Activated T-helper 1 cell treated with Interleukin-2 at 50 U/mL for 16 hours (primary cell): ENCODE data around the gene ROGDI.
"Not testable (repeated sequence)": the region's sequence is repeated elsewhere in the genome, so short reads cannot be mapped to it uniquely, and the experiment has no call there.

Experiments used
- DNase-seq: peaks from one replicate; pipeline ENCODE4 v3.0.0-alpha.2; 2020; ENCODE audit warnings: low read depth

ROGDI gene

DNA sequence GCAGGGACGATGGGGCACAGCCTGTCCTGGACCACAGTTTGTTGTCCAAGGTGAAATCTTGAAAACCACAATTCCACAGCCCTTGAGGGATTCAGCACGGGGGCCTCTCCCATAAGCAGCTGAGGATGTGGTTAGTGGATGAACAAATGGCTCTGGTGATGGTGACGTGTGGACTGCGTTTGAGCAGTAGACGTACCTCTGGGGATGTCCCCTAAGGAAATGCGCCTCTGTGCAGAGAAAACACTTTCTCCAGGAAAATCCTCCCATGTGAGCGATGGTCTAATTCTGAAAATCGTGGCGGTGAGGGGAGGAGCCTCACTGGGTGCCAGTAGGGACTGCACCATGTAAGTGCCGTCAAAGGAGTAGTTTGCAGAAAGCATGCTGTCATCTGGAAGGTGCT is 11.6 kb downstream of the ROGDI start:
- DNase-seq, result no peak

DNA sequence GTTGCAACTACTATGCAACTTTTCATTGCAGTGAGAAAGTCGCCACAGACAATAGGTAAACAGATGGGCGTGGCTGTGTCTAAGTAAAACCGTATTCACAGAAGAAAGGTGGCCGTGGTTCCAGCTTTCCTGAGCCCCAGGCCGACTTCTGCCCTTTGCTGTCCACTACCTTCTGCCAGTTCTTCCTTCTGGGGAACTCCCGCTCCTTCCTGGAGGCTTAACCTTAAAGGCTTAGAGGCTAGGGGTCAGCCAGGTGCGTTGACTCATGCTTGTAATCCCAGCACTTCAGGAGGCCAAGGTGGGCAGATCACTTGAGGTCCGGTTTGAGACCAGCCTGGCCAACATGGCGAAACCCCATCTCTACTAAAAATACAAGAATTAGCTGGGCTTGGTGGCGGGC is 12.2 kb downstream of the ROGDI start:
- no peak for DNase-seq

DNA sequence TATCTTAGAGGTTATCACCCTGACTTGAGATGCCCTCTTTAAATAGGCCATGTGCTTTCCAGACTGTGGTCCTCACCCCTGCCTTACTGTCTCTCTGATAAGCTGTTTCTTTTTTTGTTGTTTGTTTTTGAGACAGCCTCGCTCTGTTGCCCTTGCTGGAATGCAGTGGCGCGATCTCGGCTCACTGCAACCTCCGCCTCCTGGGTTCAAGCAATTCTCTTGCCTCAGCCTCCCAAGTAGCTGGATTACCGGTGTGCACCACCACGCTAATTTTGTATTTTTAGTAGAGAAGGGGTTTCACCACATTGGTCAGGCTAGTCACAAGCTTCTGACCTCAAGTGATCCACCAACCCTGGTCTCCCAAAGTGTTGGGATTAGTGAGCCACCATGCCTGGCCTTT is 13.5 kb downstream of the ROGDI start:
- no peak for DNase-seq

DNA sequence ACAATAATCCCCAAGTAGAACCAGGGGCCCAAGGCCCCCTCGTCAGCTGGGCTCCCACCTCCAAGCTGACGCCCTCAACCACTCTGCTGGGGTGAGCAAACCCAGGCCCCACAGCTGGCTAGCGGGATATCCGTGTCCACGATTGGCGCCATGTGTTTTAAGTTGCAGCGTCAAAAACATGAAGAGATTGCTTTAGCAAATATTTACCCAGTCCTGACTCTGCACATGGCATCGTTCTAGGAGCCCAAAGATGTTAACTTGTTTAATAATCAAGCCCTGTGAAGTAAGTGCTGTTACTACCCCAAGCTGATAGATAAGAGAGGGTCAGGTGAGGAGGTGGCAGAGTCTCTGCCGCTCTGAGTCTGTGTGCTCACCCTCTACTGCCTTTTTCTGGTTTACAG is 13.9 kb downstream of the ROGDI start:
- DNase-seq, result no peak

DNA sequence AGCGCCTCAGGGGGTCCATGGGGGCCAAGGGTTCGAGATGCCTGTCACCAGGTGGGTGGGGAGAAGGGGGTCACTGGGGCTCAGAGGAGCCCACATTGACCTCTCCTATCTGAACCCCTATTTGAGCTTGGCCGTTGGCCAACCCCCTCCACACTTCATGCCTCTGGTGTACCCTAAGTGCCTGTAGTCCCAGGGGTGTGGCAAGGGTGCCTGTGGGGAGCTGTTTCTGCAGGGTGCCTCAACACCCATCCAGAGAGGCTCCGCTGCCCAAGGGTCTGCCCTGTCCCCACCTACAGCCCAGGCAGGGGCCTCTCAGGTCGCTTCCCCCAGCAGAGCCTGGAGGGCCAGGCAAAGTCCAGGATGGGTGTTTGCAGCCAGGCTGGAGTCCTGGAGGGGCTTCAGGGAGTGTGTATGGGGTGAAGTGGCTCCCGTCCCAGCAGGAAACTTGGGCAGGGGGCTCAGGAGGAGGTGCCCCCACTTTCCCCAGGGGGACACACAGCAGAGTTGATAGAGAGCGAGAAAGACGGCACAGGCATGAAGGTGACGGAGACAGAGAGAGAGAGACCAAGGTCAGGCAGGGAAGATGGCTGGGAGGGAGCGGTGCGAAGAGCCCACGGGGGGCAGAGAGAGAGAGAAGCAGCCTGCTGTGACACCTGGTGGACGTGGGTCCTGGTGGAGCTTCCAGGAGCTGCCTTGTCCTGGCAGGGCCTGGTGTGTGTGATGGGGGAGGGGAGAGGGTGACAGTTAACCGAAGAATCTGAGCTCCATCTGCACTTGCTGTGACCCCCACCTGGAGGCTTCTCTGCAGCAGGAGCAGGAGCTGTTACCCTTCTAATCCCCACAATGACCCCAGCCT is 14.6 kb downstream of the ROGDI start, which contains the start of gene SEPTIN12:
SEPTIN12 (minus strand) TSS at position 719 of the 856 bp plus-strand sequence; CDS start at position 19, 700 bp downstream.
- no peak for DNase-seq

DNA sequence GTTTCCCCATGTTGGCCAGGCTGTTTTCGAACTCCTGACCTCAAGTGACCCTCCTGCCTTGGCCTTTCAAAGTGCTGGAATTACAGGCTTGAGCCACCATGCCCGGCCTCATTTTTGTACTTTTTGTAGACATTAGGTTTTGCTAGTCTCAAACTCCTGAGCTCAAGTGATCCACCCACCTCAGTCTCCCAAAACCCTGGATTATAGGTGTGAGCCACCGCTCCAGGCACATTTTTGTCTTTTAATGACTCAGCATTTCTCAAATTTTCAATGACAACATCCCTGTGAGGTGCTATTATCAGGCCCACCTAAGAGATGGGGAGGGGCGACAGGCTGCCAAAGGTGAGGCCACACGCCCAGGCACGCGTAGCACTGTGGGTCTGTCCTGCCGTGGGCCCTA is 15.4 kb downstream of the ROGDI start:
- DNase-seq, result no peak

DNA sequence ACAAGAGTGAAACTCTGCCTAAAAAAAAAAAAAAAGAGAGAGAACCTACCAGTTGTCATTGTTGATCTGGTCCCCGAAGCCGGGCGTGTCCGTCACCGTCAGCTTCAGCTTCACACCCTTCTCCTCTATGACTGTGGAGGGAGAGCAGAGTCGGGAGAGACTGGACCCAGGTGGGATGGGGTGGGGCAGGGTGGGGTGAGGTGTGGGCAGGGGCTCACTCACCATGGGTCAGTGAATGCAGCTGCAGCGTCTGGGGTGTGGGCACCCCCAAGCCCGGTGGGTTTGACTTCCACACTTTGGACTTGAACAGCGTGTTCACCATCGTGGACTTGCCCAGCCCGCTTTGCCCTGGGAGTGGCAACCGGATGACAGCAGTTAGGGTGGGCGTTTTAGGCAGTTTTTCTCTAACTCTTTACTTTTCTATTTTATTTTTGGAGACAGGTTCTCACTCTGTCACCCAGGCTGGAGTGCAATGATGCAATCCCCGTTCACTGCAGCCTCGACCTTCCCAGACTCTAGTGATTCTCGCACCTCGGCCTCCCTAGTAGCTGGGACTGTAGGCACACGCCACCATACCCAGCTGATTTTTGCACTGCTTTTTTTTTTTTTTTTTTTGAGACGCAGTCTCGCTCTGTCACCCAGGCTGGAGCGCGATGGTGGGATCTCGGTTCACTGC is 16.5 kb downstream of the ROGDI start:
- no peak for DNase-seq

DNA sequence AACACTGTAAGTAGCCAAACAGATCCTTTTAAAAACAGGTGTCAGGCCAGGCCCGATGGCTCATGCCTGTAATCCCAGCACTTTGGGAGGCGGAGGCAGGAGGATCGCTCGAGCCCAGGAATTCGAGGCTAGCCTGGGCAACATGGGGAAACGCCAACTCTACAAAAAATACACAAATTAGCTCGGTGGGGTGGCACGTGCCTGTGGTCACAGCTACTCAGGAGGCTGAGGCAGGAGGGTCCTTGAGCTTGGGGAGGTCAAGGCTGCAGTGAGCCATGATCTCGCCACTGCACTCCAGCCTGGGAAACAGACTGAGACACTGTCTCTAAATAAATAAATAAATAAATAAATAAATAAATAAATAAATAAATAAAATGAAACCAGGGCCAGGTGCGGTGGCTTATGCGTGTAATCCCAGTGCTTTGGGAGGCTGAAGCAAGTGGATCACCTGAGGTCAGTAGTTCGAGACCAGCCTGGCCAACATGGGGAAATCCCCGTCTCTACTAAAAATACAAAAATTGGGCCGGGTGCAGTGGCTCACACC is 17.9 kb downstream of the ROGDI start:
- DNase-seq, result not testable (repeated sequence)

DNA sequence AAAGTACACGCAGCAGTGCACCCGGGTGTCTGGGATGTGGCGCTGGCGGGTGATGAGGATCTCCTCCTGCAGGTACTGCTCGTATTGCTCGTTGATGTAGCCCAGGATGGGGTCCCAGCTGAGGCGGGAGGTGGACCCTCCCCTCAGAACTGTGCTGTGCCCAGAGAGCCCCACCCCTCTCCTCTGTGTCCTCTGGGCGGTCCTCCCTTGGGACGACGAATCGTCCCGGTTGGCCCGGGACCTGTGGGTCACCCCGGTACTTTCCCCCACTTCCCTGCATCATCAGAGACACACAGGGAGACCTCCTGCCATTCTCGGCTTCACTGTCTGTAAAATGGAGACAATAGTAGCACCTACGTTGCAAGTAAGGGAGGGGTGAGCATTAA is 18.5 kb downstream of the ROGDI start:
- no peak for DNase-seq

DNA sequence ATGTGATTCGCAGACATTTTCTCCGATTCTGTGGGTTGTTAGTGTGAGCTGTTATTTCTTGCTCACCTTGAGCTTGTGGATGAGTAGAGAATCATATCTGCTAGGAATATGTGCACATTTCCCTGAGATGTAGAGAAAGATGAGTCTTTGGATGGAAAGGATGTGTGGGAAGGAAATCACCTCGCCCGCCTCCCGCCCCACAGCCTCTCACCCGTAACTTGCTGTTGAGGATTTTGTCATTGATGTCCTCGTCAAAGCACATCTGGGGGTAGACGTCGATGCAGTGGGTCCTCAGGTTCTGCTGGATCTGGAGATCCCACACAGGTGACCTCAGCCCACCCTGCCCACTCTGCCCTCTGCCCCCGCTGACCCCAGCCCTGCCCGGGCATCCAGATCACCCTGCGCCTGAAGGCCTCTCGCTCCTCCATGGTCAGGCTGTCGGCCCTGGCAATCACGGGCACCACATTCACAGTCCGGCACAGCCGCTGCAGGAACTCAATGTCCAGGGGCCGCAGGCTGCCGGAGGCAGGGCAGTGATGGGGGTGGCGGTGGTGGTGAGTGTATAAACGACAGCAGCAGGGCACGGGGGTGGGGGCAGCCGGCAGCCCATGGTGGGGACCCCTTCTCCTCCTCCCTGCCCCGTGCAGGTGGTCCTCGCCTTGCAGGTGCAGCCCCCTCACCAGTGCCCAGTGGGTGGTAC is 19.0 kb downstream of the ROGDI start:
- no peak for DNase-seq

DNA sequence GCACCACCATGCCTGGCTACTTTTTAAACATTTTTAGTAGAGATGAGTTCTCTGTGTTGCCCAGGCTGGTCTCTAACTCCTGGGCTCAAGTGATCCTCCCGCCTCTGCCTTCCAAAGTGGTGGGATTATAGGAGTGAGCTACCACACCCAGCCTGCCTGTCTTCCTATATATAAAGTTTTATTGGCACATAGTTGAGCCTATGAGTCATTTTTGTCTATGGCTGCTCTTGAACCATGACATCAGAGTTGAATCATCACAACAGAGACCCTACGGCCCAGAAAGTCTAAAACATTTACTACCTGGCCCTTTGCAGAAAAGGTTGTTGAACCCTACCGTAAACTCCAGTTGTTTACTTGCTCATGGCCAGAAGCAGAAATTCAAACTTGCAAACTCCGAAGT is 22.2 kb downstream of the ROGDI start:
- DNase-seq, result no peak

DNA sequence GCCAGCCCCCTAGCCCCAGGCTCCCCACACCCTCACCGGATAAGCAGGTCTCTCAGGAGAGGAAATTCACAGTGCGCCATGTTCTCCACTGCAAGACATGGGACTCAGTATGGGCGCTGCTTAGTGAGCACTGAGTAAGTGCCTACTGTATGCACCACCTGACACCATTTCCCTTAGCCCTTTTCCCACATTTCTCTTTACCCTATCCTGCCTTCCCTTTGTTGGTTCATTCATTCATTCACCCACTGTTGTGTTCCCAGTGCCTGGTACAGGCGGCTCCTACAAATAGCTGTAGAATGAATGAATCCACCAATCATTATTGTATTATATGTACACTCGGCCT is 24.4 kb downstream of the ROGDI start:
- DNase-seq, result no peak

DNA sequence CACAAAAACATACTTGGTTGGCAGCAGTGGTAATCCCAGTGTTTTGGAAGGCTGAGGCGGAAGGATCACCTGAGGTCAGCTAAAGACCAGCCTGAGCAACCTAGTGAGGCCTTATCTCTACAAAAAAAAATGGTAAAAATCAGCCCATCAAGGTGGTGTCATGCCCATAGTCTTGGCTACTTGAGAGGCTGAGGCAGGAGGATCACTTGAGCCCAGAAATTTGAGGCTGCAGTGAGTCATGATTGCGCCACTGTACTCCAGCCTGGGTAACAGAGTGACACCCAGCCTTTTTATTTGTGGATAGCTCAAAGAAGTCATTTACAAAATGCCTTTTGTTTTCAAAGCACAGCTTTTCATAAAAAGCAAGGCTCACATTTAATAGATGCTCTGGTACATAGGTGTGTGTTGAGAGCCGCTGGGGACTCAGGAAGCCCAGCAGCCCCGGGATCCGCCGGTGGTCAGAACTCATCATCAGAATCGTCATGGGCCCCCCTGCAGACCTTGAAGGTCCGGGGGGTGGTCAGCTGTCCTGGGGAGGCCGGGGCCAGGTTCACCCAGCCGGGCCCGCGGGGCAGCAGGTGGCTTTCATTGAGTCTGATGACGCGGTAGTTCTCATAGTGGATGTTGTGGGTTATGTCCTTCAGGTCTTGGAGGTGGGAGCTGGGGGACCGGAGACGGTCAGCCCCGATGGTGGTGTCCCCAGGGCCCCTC is 24.9 kb downstream of the ROGDI start:
- no peak for DNase-seq

DNA sequence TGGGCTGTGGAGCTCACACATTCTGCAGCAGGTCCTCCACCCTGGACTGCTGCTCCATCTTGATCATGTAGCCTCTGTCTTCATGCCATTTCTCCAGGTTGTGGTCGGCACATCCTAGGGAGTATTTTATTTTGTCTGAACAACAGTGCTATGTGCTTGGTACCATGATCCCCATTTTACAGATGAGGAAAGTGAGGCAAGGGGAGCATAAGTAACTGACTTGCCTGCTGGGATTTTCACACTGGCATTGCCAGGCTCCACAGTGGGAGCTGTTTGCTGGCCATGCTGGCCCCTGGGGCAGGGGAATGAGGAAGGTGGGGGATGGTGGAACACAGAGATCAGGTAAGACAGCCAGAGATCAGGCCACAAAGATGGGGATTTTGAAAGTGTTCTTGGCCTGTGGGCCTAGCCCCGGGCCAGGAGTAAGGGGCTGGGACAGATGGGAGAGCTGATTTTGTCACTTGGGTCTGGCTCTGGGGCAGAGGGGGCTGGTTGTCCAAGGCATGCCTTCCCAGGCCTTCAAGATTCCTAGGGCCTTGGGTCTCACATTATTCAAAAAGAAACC is 26.2 kb downstream of the ROGDI start:
- DNase-seq, result no peak

DNA sequence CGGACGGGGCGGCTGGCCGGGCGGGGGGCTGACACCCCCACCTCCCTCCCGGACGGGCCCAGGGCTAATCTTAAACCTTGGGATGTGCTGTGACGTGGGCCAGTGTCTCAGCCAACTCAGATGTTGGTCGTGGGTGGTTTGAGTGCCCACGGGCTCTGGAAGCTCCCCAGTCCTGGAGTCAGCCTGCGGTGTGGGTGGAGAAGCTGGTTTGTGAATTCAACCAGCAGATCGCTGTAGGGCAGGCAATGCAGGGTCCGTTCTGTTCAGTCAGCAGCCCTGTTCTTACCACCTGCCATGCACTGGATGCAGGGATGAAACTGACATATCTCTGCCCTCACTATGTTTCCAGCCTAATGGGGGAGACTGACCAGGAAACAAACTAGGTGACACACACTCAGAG is 27.4 kb downstream of the ROGDI start:
- no peak for DNase-seq

DNA sequence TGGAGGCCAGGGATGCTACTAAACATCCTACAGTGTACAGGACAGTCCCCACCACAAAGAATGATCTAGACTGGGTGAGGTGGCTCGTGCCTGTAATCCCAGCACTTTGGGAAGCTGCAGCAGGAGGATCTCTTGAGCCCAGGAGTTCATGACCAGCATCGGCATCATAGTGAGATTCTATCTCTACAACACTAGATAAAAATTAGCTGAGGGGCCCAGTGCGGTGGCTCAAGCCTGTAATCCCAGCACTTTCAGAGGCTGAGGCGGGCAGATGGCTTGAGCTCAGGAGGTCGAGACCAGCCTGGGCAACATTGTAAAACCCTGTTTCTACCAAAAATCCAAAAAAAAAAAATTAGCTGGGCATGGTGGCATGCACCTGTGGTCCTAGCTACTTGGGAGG is 30.1 kb downstream of the ROGDI start:
- DNase-seq, result no peak

DNA sequence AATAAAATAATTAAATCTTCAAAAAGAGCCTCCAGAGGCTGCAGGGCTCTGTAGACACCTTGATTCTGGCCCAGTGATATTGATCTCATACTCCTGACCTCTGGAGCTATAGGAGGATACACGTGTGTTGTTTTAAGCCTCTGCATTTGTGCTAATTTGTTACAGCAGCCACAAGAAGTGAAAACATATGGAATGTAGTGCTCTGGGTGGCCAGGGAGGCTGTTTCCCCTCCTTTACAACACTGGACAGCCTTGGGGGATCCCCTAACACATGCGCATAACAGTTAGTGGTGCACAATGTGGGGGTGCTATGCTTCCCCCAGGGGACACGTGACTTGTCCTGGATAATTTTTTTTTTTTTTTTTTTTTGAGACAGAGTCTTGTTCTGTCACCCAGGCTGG is 30.8 kb downstream of the ROGDI start:
- no peak for DNase-seq

DNA sequence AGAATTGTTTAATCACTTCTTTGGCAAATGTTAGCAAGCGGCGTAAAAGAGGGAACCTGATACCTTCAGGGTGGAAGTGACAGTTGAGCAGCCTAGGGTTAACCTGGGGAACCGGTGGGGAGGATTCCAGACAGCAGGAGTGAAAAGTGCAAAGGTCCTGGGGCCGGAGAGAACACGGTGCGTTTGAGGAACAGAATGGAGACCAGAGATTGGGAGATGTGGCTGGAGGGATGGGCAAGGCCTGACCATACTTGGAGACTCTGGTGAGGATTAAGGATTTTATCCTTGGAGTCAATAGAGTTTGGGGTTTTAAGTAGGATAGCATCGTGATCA is 33.2 kb downstream of the ROGDI start:
- DNase-seq, result no peak

DNA sequence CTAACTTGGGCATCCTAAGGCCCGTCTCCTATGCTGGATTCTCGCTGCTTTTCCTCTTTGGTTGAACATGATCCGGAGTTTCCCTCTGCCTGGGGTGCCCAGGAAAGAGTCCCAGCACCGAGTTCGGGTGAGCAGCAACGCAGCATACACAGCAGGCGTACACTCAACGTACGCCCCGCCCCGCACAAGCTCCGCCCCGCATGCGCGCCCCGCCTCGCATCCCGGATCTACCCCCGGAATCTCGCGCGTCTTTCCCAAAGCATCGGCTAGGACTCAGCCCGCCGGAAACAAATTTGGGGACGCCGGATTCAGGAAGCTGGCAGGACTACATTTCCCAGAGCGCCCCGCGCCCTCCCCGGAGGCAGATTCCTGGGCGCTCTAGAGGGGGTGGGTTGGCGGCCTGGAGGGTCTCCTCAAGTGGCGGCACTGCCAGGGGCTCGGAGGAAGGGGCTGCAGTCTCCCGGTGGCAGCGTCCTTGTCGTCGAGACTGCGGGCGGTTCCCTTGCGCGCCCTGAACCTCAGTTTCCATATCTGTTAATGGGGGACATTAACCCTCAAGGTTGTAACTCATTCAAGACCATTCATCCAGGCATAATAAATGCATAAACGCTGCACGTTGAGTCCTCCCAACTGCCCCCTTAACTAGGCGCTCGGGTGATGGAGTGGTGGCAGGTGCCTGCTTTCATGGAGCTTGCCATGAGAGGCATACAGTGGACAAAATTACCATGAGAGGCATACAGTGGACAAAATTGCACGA is 33.7 kb downstream of the ROGDI start:
- peak; percentile 76 for DNase-seq

DNA sequence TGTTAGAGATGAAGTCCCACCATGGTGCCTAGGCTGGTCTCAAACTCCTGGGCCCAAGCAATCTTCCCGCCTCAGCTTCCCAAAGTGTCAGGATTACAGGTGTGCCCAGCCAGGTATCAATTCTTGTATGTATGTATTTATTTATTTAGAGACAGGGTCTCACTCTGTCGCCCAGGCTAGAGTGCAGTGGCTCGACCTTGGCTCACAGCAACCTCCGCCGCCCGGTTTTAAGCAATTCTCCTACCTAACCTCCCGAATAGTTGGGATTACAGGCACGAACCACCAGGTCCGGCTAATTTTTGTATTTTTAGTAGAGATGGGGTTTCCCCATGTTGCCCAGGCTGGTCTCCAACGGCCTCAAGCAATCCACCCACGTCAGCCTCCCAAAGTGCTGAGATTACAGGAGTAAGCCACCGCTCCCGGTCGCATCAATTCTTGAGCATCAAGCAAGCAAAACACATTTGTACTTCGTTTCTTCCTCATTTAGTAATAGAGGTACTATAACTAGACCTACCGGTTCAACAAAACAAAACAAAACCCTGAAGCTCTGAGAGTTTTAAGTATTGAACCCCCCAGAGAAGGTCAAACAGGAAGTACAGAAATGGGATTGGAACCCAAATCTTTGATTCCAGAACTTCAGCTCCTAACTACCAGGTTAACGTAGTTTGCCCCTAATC is 34.4 kb downstream of the ROGDI start:
- no peak for DNase-seq
